ENCODE data around the gene RGS19. TPM values are rescaled to one million over a fixed set of nuclear protein-coding genes. Genes with fewer than 3 reads are reported as not detected.

RGS19 gene
- total and polyA plus RNA-seq, 11 donors, result 3.2 to 25.6 (median 5.3) TPM

- H3K9me3 ChIP-seq, result no peaks in the 10 kb centered on the region
- H3K36me3 ChIP-seq, result peaks cover 0 to 43% (median 15%) of the 10 kb centered on the region in 9 donors
- H3K27me3 ChIP-seq, result no peaks in the 10 kb centered on the region
- 92 to 95% (median 94%) methylated on average over 12 of the region's 12 CpGs for WGBS, 4 donors
- intact Hi-C loops (cut with DNase I), result no loop called here
- no peak for DNase-seq
- H3K4me3 ChIP-seq, result no peak overlapping the region
- TF ChIP-seq POLR2A (IDR thresholded peaks at IDR 0.05) (no peak), CTCF (IDR thresholded peaks at IDR 0.05) (no peak)
- H3K27ac ChIP-seq, result no peak overlapping the region
- ATAC-seq, result no peak
- peaks cover 0 to 29% (median 18%) of the 10 kb centered on the region in 12 donors for H3K4me1 ChIP-seq
These were observed 3.8 kb downstream of the RGS19 start for GRCh38 chr20:64075556-64075955.

DNA sequence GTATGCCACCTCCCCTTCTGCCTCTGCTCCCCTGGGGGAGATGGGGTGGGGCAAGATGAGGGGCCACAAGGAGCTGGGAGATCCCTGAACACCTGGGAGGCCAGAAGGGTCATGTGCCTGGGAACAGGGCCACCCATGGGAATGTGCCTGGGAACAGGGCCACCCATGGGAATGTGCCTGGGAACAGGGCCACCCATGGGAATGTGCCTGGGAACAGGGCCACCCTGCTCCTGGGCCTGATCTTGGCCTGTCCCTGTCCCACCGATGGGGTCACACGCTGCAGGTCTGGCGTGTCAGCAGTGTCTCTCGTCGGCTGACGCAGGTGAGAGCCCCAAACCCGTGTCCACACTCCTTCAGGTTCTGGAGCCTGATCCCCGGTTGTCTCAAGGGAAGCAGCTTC, 4.4 kb downstream of the RGS19 start:
- ATAC-seq (no peak), DNase-seq (no peak)
- Histone ChIP-seq H3K27ac (no peak overlapping the region), H3K9me3 (no peaks in the 10 kb centered on the region), H3K4me3 (no peak overlapping the region), H3K27me3 (no peaks in the 10 kb centered on the region), H3K36me3 (peaks cover 0 to 43% (median 20%) of the 10 kb centered on the region in 9 donors), H3K4me1 (peaks cover 0 to 28% (median 17%) of the 10 kb centered on the region in 12 donors)
- TF ChIP-seq POLR2A (IDR thresholded peaks at IDR 0.05), result no peak
- no peak for TF ChIP-seq CTCF (IDR thresholded peaks at IDR 0.05)
- 76 to 100% (median 88%) methylated on average over 1 to 8 of the region's 8 CpGs for WGBS, 4 donors
- intact Hi-C loops (cut with DNase I), result no loop called here

DNA sequence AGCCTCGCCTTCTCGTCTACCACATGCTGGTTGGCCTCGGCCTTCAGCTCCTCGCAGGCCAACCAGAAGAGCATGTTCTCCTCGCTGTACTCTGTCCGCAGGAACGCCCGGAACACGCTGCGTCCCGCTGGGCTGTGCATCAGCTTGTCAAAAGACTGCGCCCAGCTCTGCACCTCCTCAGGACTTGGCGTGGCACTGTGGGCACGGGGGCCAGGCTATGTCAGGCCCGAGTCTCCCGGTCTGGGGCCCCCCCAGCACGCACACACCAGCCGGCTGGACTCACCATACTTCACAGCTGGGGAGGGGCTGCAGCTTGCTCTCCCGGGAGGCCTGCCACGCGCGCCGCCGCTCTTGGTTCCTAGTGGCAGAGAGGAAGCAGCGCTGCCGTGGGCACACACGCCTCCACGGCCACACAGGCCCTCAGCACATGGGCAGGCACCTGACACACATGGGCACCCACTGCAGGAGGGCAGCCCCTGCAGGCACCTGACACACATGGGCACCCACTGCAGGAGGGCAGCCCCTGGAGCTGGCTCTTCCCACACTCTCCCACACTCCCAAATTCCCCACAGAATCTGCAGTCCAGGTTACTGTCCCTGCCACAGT, 5.0 kb downstream of the RGS19 start:
- peaks cover 0 to 28% (median 16%) of the 10 kb centered on the region in 12 donors for H3K4me1 ChIP-seq
- TF ChIP-seq POLR2A (IDR thresholded peaks at IDR 0.05) (no peak), CTCF (IDR thresholded peaks at IDR 0.05) (no peak)
- no peaks in the 10 kb centered on the region for H3K9me3 ChIP-seq
- ATAC-seq (no peak), DNase-seq (no peak)
- H3K27ac ChIP-seq, result no peak overlapping the region
- H3K27me3 ChIP-seq, result no peaks in the 10 kb centered on the region
- WGBS, 4 donors, result 91 to 96% (median 94%) methylated on average over 12 to 28 of the region's 28 CpGs
- H3K36me3 ChIP-seq, result peaks cover 0 to 43% (median 20%) of the 10 kb centered on the region in 9 donors
- intact Hi-C loops (cut with DNase I), result no loop called here
- H3K4me3 ChIP-seq, result no peak overlapping the region

DNA sequence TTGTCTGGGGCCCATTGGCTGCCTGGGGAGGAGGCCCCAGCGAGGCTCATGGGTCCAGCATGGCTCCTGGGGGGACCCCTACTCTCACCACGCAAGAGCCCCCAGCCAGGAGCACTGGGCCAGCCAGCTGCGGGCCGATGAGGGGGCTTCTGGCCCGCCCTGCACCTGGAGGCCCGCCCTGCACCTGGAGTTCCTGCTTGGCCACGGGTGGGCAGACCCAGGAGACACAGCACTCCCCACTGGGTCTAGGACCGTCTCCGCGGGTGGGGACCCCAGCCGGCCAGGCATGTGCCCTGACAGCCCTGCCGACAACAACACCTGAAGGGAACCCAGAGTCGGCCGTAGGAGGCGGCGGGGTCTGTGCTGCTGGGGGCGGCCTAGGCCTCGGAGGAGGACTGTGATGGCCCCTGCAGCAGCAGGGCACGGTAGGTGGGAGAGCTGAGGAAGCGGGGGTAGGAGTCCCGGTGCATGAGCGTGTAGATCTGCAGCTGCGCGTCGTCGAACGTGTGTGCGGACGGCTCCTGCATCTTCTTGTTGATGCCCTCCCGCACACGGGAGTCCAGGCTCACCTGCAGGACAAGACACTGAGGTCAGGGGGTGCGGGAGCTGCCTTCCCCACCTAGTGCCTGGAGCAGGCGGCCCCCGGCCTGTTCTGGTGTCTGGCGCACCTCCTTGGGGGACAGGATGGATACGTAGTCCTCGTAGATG, 5.7 kb downstream of the RGS19 start:
- Histone ChIP-seq H3K4me3 (no peak overlapping the region), H3K4me1 (peaks cover 0 to 22% (median 9%) of the 10 kb centered on the region in 12 donors), H3K27ac (no peak overlapping the region), H3K36me3 (peaks cover 0 to 43% (median 20%) of the 10 kb centered on the region in 9 donors), H3K9me3 (no peaks in the 10 kb centered on the region), H3K27me3 (no peaks in the 10 kb centered on the region)
- TF ChIP-seq POLR2A (IDR thresholded peaks at IDR 0.05), result no peak
- TF ChIP-seq CTCF (IDR thresholded peaks at IDR 0.05), result no peak
- no peak for DNase-seq
- 92 to 96% (median 93%) methylated on average over 35 to 37 of the region's 37 CpGs for WGBS, 4 donors
- intact Hi-C loops (cut with DNase I), result no loop called here
- ATAC-seq, result no peak

Data from heart left ventricle (tissue), 16 donors.